ENCODE results near the gene TMEM184B. TPM values are rescaled to one million over a fixed set of nuclear protein-coding genes. Genes with fewer than 3 reads are reported as not detected.
A peak's percentile ranks its signal among the peaks of the same experiment; 100 is the strongest.
"Not testable (repeated sequence)": the region's sequence is repeated elsewhere in the genome, so short reads cannot be mapped to it uniquely, and the experiment has no call there.

The TMEM184B gene
- total RNA-seq, 1 donor from 2014 or later = 118 TPM

- H3K4me1 ChIP-seq = peaks cover 7 to 18% of the 10 kb centered on the region in 2 donors
- no peaks in the 10 kb centered on the region for H3K9me3 ChIP-seq
- peak; percentile 97 to 99 for DNase-seq (ENCODE audit: low spot score in 2 of 2)
- no peak for TF ChIP-seq CTCF (IDR thresholded peaks at IDR 0.05)
- H3K27ac ChIP-seq = peak within 1 kb of the TSS; percentile 81 to 82
- intact Hi-C loops (cut with DNase I) = loop anchor here (1.0 to 5.0 kb wide), 3 partner anchors 20 to 69 kb away; partner anchors contain the start of genes BAIAP2L2 and MAFF
- peak within 1 kb of the TSS; percentile 56 to 67 for H3K4me3 ChIP-seq
- no peaks in the 10 kb centered on the region for H3K36me3 ChIP-seq
- H3K27me3 ChIP-seq = no peaks in the 10 kb centered on the region
These were observed 91.2 kb downstream of the TMEM184B start, which contains the start of gene PLA2G6 for GRCh38 chr22:38181453-38182200. PLA2G6 (minus strand) TSS chr22:38181830; CDS start chr22:38169426, 12,404 bp downstream.

- H3K4me3 ChIP-seq = peak overlapping the region; percentile 56 to 67
- H3K36me3 ChIP-seq = no peaks in the 10 kb centered on the region
- TF ChIP-seq CTCF (IDR thresholded peaks at IDR 0.05) = no peak
- intact Hi-C loops (cut with DNase I) = loop anchor here (1.0 to 5.0 kb wide), 3 partner anchors 20 to 69 kb away; partner anchors contain the start of genes BAIAP2L2 and MAFF
- H3K27me3 ChIP-seq = no peaks in the 10 kb centered on the region
- H3K27ac ChIP-seq = peak overlapping the region; percentile 81 to 82
- H3K4me1 ChIP-seq = peaks cover 9 to 20% of the 10 kb centered on the region in 2 donors
- H3K9me3 ChIP-seq = no peaks in the 10 kb centered on the region
- no peak for DNase-seq (ENCODE audit: low spot score in 2 of 2)
These were observed 91.9 kb downstream of the TMEM184B start for GRCh38 chr22:38180841-38181452.

GRCh38 chr22:38178605-38178937 is 94.2 kb downstream of the TMEM184B start:
- H3K27ac ChIP-seq = peak overlapping the region in 1 of 2 donors; percentile 61
- H3K36me3 ChIP-seq; intact Hi-C loops (cut with DNase I); H3K9me3 ChIP-seq; H3K27me3 ChIP-seq; H3K4me3 ChIP-seq; DNase-seq (ENCODE audit: low spot score in 2 of 2): not testable (repeated sequence)
- peaks cover 11 to 25% of the 10 kb centered on the region in 2 donors for H3K4me1 ChIP-seq

- Histone ChIP-seq H3K36me3 (no peaks in the 10 kb centered on the region), H3K27ac (peak overlapping the region; percentile 61 to 69), H3K27me3 (no peaks in the 10 kb centered on the region), H3K4me3 (no peak overlapping the region), H3K4me1 (peaks cover 11 to 27% of the 10 kb centered on the region in 2 donors), H3K9me3 (no peaks in the 10 kb centered on the region)
- intact Hi-C loops (cut with DNase I) = no loop called here
- no peak for DNase-seq (ENCODE audit: low spot score in 2 of 2)
- no peak for TF ChIP-seq CTCF (IDR thresholded peaks at IDR 0.05)
These were observed 94.7 kb downstream of the TMEM184B start for GRCh38 chr22:38177926-38178604.

GRCh38 chr22:38177571-38177925 is 95.3 kb downstream of the TMEM184B start:
- H3K9me3 ChIP-seq; H3K4me3 ChIP-seq; DNase-seq (ENCODE audit: low spot score in 2 of 2); H3K36me3 ChIP-seq; H3K27me3 ChIP-seq; intact Hi-C loops (cut with DNase I): not testable (repeated sequence)
- H3K27ac ChIP-seq = peak overlapping the region; percentile 61 to 69
- peaks cover 11 to 33% of the 10 kb centered on the region in 2 donors for H3K4me1 ChIP-seq

- intact Hi-C loops (cut with DNase I) = no loop called here
- Histone ChIP-seq H3K27me3 (no peaks in the 10 kb centered on the region), H3K27ac (peak overlapping the region in 1 of 2 donors; percentile 1), H3K4me1 (peaks cover 11 to 34% of the 10 kb centered on the region in 2 donors), H3K36me3 (no peaks in the 10 kb centered on the region), H3K9me3 (no peaks in the 10 kb centered on the region), H3K4me3 (no peak overlapping the region)
- DNase-seq (ENCODE audit: low spot score in 2 of 2) = no peak
- TF ChIP-seq CTCF (IDR thresholded peaks at IDR 0.05) = no peak
These were observed 95.8 kb downstream of the TMEM184B start for GRCh38 chr22:38177044-38177443.
